Epithelial cell of esophagus (primary cell): ENCODE measurements around the gene GOLGA8K.
"Not testable (repeated sequence)": the region's sequence is repeated elsewhere in the genome, so short reads cannot be mapped to it uniquely, and the experiment has no call there.

Experiments used
- DNase-seq: peaks from one replicate; pipeline ENCODE4 v3.0.0; 2010; ENCODE audit warnings: low read depth
- H3K4me3 ChIP-seq: 2 replicates; pipeline ENCODE4 v1.5.1; 2011; ENCODE audit warnings: mild to moderate bottlenecking, low read length, control low read depth

Gene GOLGA8K

DNA sequence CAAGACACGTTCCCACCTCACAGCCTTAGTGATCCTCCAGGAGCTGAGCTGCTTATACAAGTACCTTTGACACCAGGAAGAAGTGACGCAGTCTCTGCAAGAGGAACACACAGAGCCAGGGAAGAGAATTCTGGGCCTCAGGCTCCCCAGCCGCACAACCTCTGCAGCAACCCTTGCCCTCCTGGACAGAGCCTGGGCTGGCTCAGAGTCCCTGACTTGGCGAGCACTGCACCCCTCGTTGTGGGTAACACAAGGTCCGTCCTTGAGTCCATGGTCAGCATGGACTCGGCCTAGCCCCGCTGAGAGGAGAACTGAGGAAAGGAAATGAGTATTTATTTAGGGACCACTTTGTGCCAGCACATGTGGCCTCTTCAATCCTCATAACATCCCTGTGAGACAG is 39.6 kb downstream of the GOLGA8K start:
- not testable (repeated sequence) for DNase-seq, H3K4me3 ChIP-seq

DNA sequence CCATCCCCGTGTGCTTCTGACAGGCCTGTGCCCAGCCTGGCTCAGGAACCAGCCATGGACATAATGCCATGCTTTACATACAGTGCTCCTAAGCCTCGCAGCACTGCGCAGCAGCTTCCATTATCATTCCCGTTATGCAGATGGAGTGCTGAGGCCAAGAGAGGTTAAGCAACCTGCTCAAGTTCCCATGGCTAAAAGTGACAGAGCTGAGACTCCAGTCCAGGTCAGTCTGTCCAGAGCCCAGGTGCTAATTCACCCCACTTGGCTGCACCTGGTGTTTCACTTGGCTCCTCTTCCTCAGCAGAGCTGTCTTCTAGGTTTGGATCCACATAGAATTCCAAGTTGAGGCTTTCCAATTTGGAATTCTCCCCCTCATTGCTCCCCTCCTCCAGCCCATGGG is 41.4 kb downstream of the GOLGA8K start:
- not testable (repeated sequence) for H3K4me3 ChIP-seq, DNase-seq

DNA sequence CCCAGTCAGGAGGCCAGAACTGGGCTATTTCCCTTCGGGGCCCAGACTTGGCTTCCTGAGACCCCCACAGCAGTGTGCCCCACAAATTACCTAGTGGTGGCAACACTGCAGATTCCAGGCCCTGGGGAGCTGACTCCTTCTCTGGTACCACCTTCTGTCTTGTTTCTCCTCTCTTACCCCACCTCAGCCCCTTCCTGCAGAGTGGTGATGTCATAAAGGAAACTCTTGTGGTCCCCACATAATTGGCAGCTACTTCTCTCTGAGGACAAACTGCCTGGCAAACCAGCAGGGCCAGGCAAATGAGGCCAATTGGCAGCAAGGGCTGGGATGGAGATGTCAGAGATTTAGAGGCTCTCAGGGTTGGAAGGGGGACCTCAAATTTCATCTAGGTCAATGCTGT is 44.6 kb downstream of the GOLGA8K start:
- not testable (repeated sequence) for DNase-seq, H3K4me3 ChIP-seq

DNA sequence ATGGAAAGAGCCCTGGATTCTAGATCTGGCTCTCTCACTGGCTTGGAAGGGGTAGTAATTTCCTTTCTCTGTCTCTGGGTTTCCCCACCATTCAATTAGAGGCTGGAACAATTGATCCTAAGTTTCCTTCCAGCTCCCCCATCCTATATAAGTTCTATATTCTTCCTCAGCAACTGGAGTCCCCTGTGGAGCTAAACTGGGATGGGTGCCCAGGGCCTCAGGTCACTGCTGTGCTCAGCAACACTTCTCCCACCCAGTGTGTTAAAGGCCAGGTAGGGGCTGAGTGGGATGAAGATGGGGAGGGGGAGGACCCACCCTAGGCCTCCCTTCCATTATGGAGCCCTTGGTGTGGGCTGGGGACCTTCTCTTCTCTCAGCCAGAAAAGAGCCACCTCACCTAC is 46.2 kb downstream of the GOLGA8K start:
- not testable (repeated sequence) for H3K4me3 ChIP-seq, DNase-seq

DNA sequence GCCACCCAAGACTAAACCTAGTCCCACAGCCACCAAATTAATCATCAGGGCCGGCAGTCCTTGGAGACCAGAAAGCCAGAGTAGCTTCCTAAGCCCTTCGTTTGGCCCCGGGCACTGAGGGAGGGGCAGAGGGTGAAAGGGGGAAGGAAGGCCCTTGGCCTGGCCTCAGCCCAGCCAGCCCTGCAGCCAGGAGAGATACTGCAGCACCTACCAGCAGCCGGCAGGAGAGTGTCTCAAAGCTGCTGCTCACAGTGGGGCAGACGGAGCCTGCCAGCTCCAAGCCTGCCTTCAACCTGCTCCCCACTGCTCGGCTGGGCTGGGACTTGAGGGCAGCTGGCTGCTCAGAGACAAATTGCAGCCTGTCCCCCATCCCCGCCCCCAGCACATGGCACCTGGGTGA is 50.3 kb downstream of the GOLGA8K start:
- DNase-seq, H3K4me3 ChIP-seq: not testable (repeated sequence)

DNA sequence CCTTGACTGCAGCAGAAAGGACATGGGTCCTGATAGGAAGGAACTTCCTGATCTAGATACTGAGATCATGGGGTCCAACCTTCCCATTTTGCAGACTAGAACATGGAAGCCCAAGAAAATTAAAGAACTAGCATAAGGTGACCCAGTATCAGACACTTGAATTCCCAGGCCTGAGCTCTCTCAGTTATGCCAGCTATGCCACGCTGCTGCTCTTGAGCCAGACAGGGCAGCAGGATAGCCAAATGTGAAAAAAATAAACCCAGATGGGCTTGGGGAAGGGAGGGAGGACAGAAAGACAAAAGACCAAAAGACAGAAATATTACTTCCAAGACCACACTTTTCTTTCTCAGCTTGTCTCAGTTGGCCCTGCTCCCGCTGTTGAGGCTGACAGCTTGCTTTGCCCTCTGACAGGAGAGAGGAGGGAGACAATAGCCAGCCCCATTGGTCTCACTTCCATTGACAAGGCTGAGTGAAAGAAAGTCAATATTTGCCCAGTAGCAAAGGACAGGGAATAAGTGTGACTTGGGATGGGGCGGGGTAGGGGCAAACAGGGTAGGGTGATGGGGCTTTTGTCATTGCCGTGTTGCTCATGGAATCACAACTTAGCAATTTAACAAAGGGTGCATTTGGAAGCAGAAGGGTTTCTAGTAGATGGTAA is 52.4 kb downstream of the GOLGA8K start:
- DNase-seq, H3K4me3 ChIP-seq: not testable (repeated sequence)

DNA sequence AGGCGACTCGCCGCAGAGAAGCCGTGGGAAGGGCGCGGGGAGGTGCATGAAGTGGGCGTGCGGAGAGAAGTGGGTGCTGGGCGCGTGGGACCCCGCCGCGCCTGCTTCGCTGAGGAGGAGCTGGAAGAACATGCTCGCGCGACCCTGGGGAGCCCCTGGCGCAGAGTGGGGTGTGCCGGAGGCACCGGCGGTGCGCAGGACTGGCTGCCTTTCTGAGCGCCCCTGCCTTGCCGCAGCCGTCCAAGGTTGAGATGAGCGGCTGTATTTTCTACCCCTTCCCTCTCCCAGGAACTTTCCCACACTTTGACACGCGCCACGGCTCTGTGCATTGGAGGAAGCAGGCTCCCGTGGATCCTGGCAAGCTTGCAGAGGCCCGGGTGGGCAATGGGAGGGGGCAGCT is 56.1 kb downstream of the GOLGA8K start:
- not testable (repeated sequence) for DNase-seq, H3K4me3 ChIP-seq

DNA sequence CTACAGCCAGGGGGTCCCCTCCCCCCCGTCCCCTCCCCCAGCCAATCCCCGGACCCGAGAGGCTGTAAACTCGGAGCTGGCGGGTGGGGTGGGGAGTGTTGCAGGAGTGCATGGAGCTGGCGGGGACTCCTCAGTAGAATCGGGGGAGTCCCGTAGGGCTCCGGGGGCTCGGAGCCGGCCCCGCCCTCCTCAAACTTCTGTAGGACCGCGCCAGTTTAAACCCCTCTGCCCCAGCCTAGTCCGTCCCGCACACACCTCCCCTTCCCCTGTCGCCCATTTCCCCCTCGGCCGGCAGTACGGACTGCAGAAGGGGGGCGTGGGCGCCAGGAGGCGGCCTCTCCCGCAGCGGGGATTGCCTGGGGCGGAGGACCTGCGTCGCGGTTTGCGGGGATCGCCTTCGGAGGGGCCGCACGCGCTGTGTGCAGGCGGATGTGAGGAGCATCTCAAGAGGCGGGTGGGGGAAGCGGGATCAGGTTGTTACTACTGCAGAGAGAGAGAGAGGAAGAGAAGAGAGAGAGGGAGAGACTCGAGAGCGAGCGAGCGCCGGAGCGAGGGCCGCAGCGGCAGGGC is 57.0 kb downstream of the GOLGA8K start:
- DNase-seq, result not testable (repeated sequence)

DNA sequence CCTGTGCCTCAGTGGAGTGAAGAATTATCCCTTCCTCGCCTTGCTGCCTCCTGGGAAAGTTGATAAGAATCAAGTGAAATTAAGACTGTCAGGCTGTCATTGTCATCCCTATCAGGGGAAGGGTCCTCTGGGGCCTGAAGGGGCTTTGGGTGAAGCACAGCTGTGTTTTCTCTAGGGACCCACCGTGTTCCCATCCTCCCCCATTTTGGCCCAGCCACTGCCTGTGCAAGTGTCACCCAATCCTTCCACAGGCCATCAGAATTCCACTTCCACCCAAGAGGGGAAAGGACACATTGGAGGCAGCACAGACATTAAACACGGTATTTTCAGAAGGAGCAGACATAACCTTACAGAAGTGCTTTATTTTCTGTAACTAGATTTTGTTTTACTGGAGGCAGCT is 59.2 kb downstream of the GOLGA8K start:
- DNase-seq, H3K4me3 ChIP-seq: not testable (repeated sequence)

More for the DNA sequence above, 57.0 kb downstream of the GOLGA8K start:
- not testable (repeated sequence) for H3K4me3 ChIP-seq
